ENCODE results near the gene LCE4A.
"Not testable (repeated sequence)": the region's sequence is repeated elsewhere in the genome, so short reads cannot be mapped to it uniquely, and the experiment has no call there.

LCE4A gene

GRCh38 chr1:152681616-152682015 lies 26.3 kb upstream of the LCE4A start:
- H3K79me2 ChIP-seq (ENCODE audit: insufficient read depth, low read length): no peaks in the 10 kb centered on the region
- no peaks in the 10 kb centered on the region for H3K9me2 ChIP-seq (ENCODE audit: low read depth, low read length)
- H3K27ac ChIP-seq (ENCODE audit: low read depth, low read length, poor library complexity, severe bottlenecking): no peak overlapping the region
- TF ChIP-seq EZH2 (IDR thresholded peaks at IDR 0.05; ENCODE audit: borderline replicate concordance, low read length) (no peak), CTCF (IDR thresholded peaks at IDR 0.05; ENCODE audit: low read length) (no peak)
- no peaks in the 10 kb centered on the region for H3K4me1 ChIP-seq (ENCODE audit: insufficient read depth, low read length, severe bottlenecking)
- H3K4me2 ChIP-seq (ENCODE audit: low read length): no peak overlapping the region
- H3F3A ChIP-seq (ENCODE audit: insufficient read depth, low read length): no peaks in the 10 kb centered on the region
- no peak overlapping the region for H2AFZ ChIP-seq (ENCODE audit: low read length)
- H3K4me3 ChIP-seq (ENCODE audit: low read depth, low read length, poor library complexity, severe bottlenecking): no peak overlapping the region
- H3K9me3 ChIP-seq (ENCODE audit: low read length): no peaks in the 10 kb centered on the region
- H3K9ac ChIP-seq (ENCODE audit: low read length): no peak overlapping the region
- H4K20me1 ChIP-seq (ENCODE audit: insufficient read depth, low read length): no peaks in the 10 kb centered on the region
- no peaks in the 10 kb centered on the region for H3K36me3 ChIP-seq (ENCODE audit: insufficient read depth, low read length)
- H3K27me3 ChIP-seq (ENCODE audit: insufficient read depth, low read length): no peaks in the 10 kb centered on the region

GRCh38 chr1:152683846-152684245 lies 24.1 kb upstream of the LCE4A start:
- no peaks in the 10 kb centered on the region for H3K9me3 ChIP-seq (ENCODE audit: low read length)
- no peaks in the 10 kb centered on the region for H3K9me2 ChIP-seq (ENCODE audit: low read depth, low read length)
- TF ChIP-seq CTCF (IDR thresholded peaks at IDR 0.05; ENCODE audit: low read length) (no peak), EZH2 (IDR thresholded peaks at IDR 0.05; ENCODE audit: borderline replicate concordance, low read length) (no peak)
- H3K9ac ChIP-seq (ENCODE audit: low read length): no peak overlapping the region
- no peak overlapping the region for H3K4me3 ChIP-seq (ENCODE audit: low read depth, low read length, poor library complexity, severe bottlenecking)
- H3K36me3 ChIP-seq (ENCODE audit: insufficient read depth, low read length): no peaks in the 10 kb centered on the region
- no peaks in the 10 kb centered on the region for H3F3A ChIP-seq (ENCODE audit: insufficient read depth, low read length)
- no peak overlapping the region for H3K27ac ChIP-seq (ENCODE audit: low read depth, low read length, poor library complexity, severe bottlenecking)
- H3K79me2 ChIP-seq (ENCODE audit: insufficient read depth, low read length): no peaks in the 10 kb centered on the region
- H3K4me2 ChIP-seq (ENCODE audit: low read length): no peak overlapping the region
- no peak overlapping the region for H2AFZ ChIP-seq (ENCODE audit: low read length)
- H3K4me1 ChIP-seq (ENCODE audit: insufficient read depth, low read length, severe bottlenecking): no peaks in the 10 kb centered on the region
- H4K20me1 ChIP-seq (ENCODE audit: insufficient read depth, low read length): no peaks in the 10 kb centered on the region
- no peaks in the 10 kb centered on the region for H3K27me3 ChIP-seq (ENCODE audit: insufficient read depth, low read length)

GRCh38 chr1:152685823-152686222 lies 22.1 kb upstream of the LCE4A start, which contains the start of gene LCE2B:
TSS of gene LCE2B (plus strand) at chr1:152686123. CDS start at chr1:152686844, 721 bp downstream.
- H4K20me1 ChIP-seq (ENCODE audit: insufficient read depth, low read length); H2AFZ ChIP-seq (ENCODE audit: low read length); H3K9ac ChIP-seq (ENCODE audit: low read length); H3K9me3 ChIP-seq (ENCODE audit: low read length); H3K4me3 ChIP-seq (ENCODE audit: low read depth, low read length, poor library complexity, severe bottlenecking); H3K27me3 ChIP-seq (ENCODE audit: insufficient read depth, low read length); H3K4me1 ChIP-seq (ENCODE audit: insufficient read depth, low read length, severe bottlenecking); H3K27ac ChIP-seq (ENCODE audit: low read depth, low read length, poor library complexity, severe bottlenecking); H3K4me2 ChIP-seq (ENCODE audit: low read length); H3K9me2 ChIP-seq (ENCODE audit: low read depth, low read length); H3F3A ChIP-seq (ENCODE audit: insufficient read depth, low read length); H3K36me3 ChIP-seq (ENCODE audit: insufficient read depth, low read length); H3K79me2 ChIP-seq (ENCODE audit: insufficient read depth, low read length): not testable (repeated sequence)

Data from OCI-LY1 (cell line).